ENCODE results near the gene TNFAIP2. TPM values are rescaled to one million over a fixed set of nuclear protein-coding genes. Genes with fewer than 3 reads are reported as not detected.
"Not testable (repeated sequence)": the region's sequence is repeated elsewhere in the genome, so short reads cannot be mapped to it uniquely, and the experiment has no call there.

TNFAIP2 gene
- total and polyA plus RNA-seq, 9 donors, result 40.0 to 62.9 (median 53.5) TPM

DNA sequence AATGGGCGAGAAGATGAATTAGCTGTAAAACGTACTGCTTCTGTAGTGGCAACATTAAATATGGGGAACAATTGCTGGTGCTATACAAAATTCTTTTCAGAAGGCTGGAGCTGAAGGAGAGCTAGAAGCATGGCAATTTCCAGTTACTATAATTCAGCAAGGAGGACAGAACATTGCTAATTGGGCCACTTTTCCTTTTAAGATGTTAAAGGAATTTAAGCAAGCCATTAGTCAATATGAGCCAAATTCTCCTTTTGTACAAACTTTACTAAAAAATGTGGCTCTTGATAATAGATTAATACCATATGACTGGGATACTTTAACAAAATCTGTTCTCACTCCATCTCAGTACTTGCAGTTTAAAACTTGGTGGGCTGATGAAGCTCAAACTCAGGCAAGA, 47.9 kb downstream of the TNFAIP2 start:
- DNase-seq; H3K27me3 ChIP-seq (ENCODE audit: control insufficient read depth, insufficient read depth, low read length); H3K4me1 ChIP-seq (ENCODE audit: control insufficient read depth, insufficient read depth, low read length); H3K4me3 ChIP-seq (ENCODE audit: low read length); H3K27ac ChIP-seq (ENCODE audit: low read length); H3K36me3 ChIP-seq (ENCODE audit: control insufficient read depth, insufficient read depth, low read length): not testable (repeated sequence)
- 40% methylated on average over 1 of the region's 2 CpGs for WGBS (ENCODE audit: insufficient coverage)
- H3K9me3 ChIP-seq (replicated peaks; ENCODE audit: control insufficient read depth, low read depth, low read length), result peaks cover 17% of the 10 kb centered on the region

DNA sequence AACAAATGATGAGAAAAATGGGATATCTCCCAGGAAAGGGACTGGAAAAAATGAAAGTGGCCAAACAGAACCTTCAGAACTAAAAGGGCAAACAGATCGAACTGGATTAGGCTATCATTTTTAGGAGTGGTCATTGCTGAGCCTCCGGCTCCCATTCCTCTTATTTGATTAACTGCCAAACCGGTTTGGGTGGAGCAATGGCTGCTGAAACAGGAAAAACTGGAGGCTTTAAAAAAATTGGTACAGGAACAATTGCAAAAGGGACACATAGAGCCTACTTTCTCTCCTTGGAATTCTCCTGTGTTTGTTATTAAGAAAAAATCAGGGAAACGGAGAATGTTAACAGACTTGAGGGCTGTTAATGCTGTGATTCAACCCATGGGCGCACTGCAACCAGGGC, 49.7 kb downstream of the TNFAIP2 start:
- Histone ChIP-seq H3K27me3 (ENCODE audit: control insufficient read depth, insufficient read depth, low read length) (peaks cover 2% of the 10 kb centered on the region), H3K4me3 (ENCODE audit: low read length) (no peak overlapping the region), H3K4me1 (ENCODE audit: control insufficient read depth, insufficient read depth, low read length) (no peaks in the 10 kb centered on the region), H3K9me3 (replicated peaks; ENCODE audit: control insufficient read depth, low read depth, low read length) (peaks cover 17% of the 10 kb centered on the region), H3K27ac (ENCODE audit: low read length) (no peak overlapping the region), H3K36me3 (ENCODE audit: control insufficient read depth, insufficient read depth, low read length) (no peaks in the 10 kb centered on the region)
- WGBS (ENCODE audit: insufficient coverage), result 80% methylated on average over 2 of the region's 5 CpGs
- DNase-seq, result no peak

DNA sequence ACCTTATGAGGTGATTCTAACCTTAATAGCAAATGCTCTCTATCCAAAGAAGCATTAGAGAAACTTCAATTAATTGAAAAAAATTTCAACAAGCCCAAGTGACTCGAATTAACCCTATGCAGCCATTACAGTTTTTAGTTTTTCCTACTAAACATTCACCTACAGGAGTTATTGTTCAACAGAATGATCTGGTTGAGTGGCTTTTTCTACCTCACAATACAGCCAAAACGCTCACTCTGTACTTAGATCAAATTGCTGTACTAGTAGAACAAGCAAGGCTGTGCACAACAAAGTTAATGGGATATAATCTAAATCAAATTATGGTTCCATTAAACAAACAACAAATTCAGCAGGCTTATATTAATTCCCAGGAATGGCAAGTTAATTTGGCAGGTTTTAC, 50.6 kb downstream of the TNFAIP2 start:
- H3K27me3 ChIP-seq (ENCODE audit: control insufficient read depth, insufficient read depth, low read length); H3K36me3 ChIP-seq (ENCODE audit: control insufficient read depth, insufficient read depth, low read length); H3K4me1 ChIP-seq (ENCODE audit: control insufficient read depth, insufficient read depth, low read length); H3K4me3 ChIP-seq (ENCODE audit: low read length); DNase-seq; H3K27ac ChIP-seq (ENCODE audit: low read length): not testable (repeated sequence)
- WGBS (ENCODE audit: insufficient coverage), result no CpG with 5 or more reads among the region's 2 CpGs
- peaks cover 17% of the 10 kb centered on the region for H3K9me3 ChIP-seq (replicated peaks; ENCODE audit: control insufficient read depth, low read depth, low read length)

DNA sequence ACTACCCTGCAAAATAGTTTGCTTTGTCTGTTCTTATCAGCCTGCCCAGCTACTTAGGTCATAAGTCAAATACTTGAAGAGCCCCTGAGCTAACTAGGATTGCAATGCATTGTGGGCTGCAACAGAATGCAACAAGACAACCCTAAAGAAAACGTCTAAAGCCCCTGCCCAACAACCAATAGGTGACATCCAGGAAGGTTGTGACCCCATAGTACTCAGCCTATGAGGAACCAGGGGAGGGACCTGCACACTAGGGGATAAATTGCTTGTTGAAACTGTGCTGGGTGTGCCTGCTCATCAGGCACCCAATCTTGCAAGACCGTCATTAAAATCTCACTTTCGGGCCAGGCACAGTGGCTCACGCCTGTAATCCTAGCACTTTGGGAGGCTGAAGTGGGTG, 52.9 kb downstream of the TNFAIP2 start:
- H3K27me3 ChIP-seq (ENCODE audit: control insufficient read depth, insufficient read depth, low read length); H3K27ac ChIP-seq (ENCODE audit: low read length); DNase-seq; H3K9me3 ChIP-seq (replicated peaks; ENCODE audit: control insufficient read depth, low read depth, low read length); H3K4me3 ChIP-seq (ENCODE audit: low read length); H3K36me3 ChIP-seq (ENCODE audit: control insufficient read depth, insufficient read depth, low read length); H3K4me1 ChIP-seq (ENCODE audit: control insufficient read depth, insufficient read depth, low read length): not testable (repeated sequence)
- 100% methylated on average over 2 of the region's 4 CpGs for WGBS (ENCODE audit: insufficient coverage)

DNA sequence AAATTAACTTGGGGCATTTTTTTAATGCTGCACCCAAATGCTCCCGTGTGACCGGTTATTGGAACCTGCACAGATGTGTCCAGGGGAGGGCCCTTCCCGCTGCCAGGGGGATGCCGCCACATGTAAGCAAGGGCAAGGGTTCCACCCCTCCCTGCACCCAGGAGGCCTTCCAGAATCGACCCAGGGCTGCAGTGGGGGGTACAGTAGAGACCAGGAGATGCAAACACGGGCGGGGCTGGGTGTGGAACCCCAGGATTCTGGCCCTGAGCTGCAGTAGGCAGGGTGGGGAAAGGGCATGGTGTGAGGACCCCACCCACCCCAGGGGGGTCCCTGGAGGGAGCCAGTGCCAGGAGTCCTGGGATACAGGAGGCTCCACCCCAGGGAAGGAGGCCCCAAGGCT, 54.1 kb downstream of the TNFAIP2 start:
- Histone ChIP-seq H3K4me1 (ENCODE audit: control insufficient read depth, insufficient read depth, low read length) (no peaks in the 10 kb centered on the region), H3K36me3 (ENCODE audit: control insufficient read depth, insufficient read depth, low read length) (no peaks in the 10 kb centered on the region), H3K4me3 (ENCODE audit: low read length) (no peak overlapping the region), H3K9me3 (replicated peaks; ENCODE audit: control insufficient read depth, low read depth, low read length) (peaks cover 3% of the 10 kb centered on the region), H3K27me3 (ENCODE audit: control insufficient read depth, insufficient read depth, low read length) (no peaks in the 10 kb centered on the region), H3K27ac (ENCODE audit: low read length) (no peak overlapping the region)
- WGBS (ENCODE audit: insufficient coverage), result 95% methylated on average over 4 of the region's 7 CpGs
- no peak for DNase-seq

DNA sequence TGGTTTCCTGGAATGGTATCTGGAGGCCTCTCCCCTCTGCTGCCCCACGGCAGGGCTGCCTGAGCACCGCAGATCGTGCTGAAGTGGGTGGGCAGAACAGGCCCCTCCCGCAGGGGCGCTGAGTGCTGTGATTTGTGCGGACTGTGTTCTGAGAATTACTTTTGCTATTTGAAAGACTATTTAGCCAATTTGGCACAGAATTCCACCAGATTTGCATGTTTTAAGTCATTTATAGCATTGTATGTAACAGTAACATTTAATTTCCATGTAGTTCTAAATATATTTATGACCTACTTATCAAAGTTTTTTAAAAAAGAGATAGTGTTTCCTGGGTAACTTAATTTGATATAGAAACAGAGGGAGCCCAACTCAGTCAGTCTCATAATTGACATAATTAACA, 55.3 kb downstream of the TNFAIP2 start:
- H3K4me1 ChIP-seq (ENCODE audit: control insufficient read depth, insufficient read depth, low read length), result no peaks in the 10 kb centered on the region
- no CpG with 5 or more reads among the region's 6 CpGs for WGBS (ENCODE audit: insufficient coverage)
- DNase-seq, result no peak
- H3K36me3 ChIP-seq (ENCODE audit: control insufficient read depth, insufficient read depth, low read length), result no peaks in the 10 kb centered on the region
- no peak overlapping the region for H3K27ac ChIP-seq (ENCODE audit: low read length)
- H3K9me3 ChIP-seq (replicated peaks; ENCODE audit: control insufficient read depth, low read depth, low read length), result peaks cover 3% of the 10 kb centered on the region
- no peak overlapping the region for H3K4me3 ChIP-seq (ENCODE audit: low read length)
- H3K27me3 ChIP-seq (ENCODE audit: control insufficient read depth, insufficient read depth, low read length), result no peaks in the 10 kb centered on the region

DNA sequence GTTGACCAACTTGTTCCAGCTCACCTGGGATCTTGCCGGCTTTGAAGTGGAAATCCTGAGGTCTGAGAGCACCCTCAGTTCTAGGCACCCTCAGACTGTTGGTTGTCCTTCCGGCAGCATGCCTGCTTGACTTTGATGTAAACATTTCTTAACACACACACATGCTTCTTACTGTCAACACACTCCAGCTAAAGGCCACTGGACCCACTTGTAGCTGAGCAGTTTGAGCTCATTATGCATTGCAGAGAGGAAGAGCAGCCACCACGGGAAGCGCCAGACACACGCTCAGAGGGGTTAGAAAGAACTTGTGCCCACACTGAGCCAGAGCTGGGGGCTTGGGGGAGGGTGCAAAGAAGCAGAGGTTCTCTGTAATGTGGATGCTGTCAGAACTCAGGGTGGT, 55.8 kb downstream of the TNFAIP2 start:
- Histone ChIP-seq H3K9me3 (replicated peaks; ENCODE audit: control insufficient read depth, low read depth, low read length) (peaks cover 3% of the 10 kb centered on the region), H3K27me3 (ENCODE audit: control insufficient read depth, insufficient read depth, low read length) (no peaks in the 10 kb centered on the region), H3K27ac (ENCODE audit: low read length) (no peak overlapping the region), H3K36me3 (ENCODE audit: control insufficient read depth, insufficient read depth, low read length) (no peaks in the 10 kb centered on the region), H3K4me1 (ENCODE audit: control insufficient read depth, insufficient read depth, low read length) (no peaks in the 10 kb centered on the region), H3K4me3 (ENCODE audit: low read length) (no peak overlapping the region)
- WGBS (ENCODE audit: insufficient coverage), result 53% methylated on average over 4 of the region's 5 CpGs
- no peak for DNase-seq

DNA sequence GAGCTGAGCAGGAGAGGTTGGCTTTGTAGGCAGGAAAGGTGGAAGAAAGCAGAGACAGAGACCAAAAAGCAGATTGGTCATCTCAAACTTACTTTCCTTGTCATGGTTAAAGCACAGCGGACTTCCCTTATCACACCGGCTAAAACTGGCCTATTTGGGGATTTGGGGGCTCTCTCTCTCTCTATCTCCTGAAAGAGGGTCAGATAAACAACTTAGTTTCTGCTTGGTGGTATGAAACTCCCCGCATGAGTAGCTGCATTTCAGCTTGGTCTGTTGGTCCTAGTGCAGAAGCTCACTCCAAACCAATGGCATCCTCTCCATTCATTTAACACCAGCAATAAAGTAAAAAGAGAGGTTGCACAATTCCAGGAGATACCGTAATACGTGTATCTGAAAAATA, 57.1 kb downstream of the TNFAIP2 start:
- no peaks in the 10 kb centered on the region for H3K27me3 ChIP-seq (ENCODE audit: control insufficient read depth, insufficient read depth, low read length)
- no peaks in the 10 kb centered on the region for H3K9me3 ChIP-seq (replicated peaks; ENCODE audit: control insufficient read depth, low read depth, low read length)
- no CpG with 5 or more reads among the region's 5 CpGs for WGBS (ENCODE audit: insufficient coverage)
- H3K4me1 ChIP-seq (ENCODE audit: control insufficient read depth, insufficient read depth, low read length), result no peaks in the 10 kb centered on the region
- DNase-seq, result no peak
- no peaks in the 10 kb centered on the region for H3K36me3 ChIP-seq (ENCODE audit: control insufficient read depth, insufficient read depth, low read length)
- no peak overlapping the region for H3K4me3 ChIP-seq (ENCODE audit: low read length)
- no peak overlapping the region for H3K27ac ChIP-seq (ENCODE audit: low read length)

DNA sequence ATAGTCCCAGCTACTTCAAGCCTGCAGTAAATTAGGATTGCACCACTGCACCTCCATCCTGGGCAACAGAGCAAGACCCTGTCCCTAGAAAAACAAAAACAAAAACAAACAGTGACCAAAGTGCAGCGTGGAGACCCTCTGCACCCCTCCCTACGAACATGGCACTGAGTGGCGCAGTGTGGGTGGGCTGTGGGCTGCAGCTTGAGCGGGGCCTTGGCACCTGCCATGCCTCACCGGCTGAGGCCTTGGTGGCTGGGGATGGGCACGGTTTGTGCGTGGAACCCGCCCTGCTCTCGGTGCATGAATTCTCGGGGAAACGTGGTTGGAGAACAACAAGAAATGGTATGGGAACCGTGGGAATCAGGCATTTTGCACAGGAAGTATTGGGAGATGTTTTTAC, 60.8 kb downstream of the TNFAIP2 start:
- peaks cover 25% of the 10 kb centered on the region for H3K27me3 ChIP-seq (ENCODE audit: control insufficient read depth, insufficient read depth, low read length)
- H3K4me3 ChIP-seq (ENCODE audit: low read length), result no peak overlapping the region
- no peaks in the 10 kb centered on the region for H3K36me3 ChIP-seq (ENCODE audit: control insufficient read depth, insufficient read depth, low read length)
- H3K27ac ChIP-seq (ENCODE audit: low read length), result no peak overlapping the region
- H3K4me1 ChIP-seq (ENCODE audit: control insufficient read depth, insufficient read depth, low read length), result peaks cover 4% of the 10 kb centered on the region
- H3K9me3 ChIP-seq (replicated peaks; ENCODE audit: control insufficient read depth, low read depth, low read length), result no peaks in the 10 kb centered on the region
- WGBS (ENCODE audit: insufficient coverage), result 88% methylated on average over 12 of the region's 12 CpGs
- no peak for DNase-seq

DNA sequence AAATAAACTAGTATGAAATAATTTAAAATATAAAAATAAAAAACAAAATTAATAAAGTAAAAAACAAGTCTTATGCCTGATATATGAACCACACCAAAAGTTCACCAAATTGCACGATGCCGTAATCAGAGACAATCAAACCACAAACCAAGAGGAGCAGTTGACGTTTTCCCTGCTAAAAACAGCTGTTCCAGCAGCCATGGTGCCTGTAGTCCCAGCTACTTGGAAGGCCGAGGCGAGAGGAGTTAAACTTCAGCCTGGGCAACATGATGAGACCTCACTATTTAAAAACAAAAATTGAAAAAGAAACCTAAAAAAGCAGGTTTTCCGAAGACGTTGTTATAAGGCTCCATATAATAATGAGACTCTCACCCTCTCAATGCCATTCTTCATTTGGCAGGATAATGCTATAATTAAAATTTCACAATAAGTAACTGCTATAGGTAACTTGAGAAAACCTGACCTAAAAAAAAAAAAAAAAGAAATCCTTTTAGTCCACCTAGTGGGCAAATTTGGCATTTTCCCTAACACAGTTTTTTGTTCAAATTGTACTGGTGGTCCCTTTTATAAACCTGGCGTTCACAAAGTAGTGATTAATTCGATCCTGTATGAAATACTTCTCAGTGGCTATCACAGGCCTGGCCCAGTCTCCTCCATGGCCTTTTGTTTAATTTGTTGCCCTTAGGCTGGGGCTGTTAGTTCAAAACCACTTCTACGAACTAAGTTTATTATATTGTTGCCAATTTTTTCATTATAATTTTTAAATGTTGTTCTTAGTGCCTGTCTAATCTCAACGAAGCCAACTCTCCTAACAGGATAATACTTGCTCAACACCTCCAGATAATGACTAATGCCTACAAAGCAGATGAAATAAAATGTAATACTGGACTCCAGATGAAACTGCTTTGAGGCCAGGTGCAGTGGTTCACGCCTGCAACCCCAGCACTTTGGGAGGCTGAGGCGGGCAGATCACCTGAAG, 62.1 kb downstream of the TNFAIP2 start:
- no peaks in the 10 kb centered on the region for H3K36me3 ChIP-seq (ENCODE audit: control insufficient read depth, insufficient read depth, low read length)
- WGBS (ENCODE audit: insufficient coverage), result 76% methylated on average over 4 of the region's 13 CpGs
- no peak overlapping the region for H3K4me3 ChIP-seq (ENCODE audit: low read length)
- no peak overlapping the region for H3K27ac ChIP-seq (ENCODE audit: low read length)
- peaks cover 38% of the 10 kb centered on the region for H3K27me3 ChIP-seq (ENCODE audit: control insufficient read depth, insufficient read depth, low read length)
- peak; percentile 55 for DNase-seq
- no peaks in the 10 kb centered on the region for H3K9me3 ChIP-seq (replicated peaks; ENCODE audit: control insufficient read depth, low read depth, low read length)
- peaks cover 8% of the 10 kb centered on the region for H3K4me1 ChIP-seq (ENCODE audit: control insufficient read depth, insufficient read depth, low read length)

Measured in muscle of leg (tissue), 11 donors.